Thyroid gland (tissue), 4 donors: Measurements from ENCODE around the gene OR13D1.

Experiments used
- POLR2A ChIP-seq, 2 donors: fragments of 450-650 bp; IDR thresholded peaks; one replicate each; pipeline ENCODE4 v1.6.1; 2017; ENCODE audit warnings: antibody characterized with exemption in 2 of 2, mild to moderate bottlenecking in 2 of 2, moderate library complexity in 1 of 2
- TF ChIP-seq, protein P1 (sequence below), 6 experiments: fragments of 200-600 bp in 3 of 6; fragments of 450-650 bp in 3 of 6; sonication (generic) in 3 of 6; IDR thresholded peaks; one replicate each; pipeline ENCODE4 v1.5.1; 2016 to 2019; ENCODE audit warnings: antibody characterized with exemption in 6 of 6, mild to moderate bottlenecking in 2 of 6, inconsistent platforms in 1 of 6, moderate library complexity in 1 of 6

DNA sequence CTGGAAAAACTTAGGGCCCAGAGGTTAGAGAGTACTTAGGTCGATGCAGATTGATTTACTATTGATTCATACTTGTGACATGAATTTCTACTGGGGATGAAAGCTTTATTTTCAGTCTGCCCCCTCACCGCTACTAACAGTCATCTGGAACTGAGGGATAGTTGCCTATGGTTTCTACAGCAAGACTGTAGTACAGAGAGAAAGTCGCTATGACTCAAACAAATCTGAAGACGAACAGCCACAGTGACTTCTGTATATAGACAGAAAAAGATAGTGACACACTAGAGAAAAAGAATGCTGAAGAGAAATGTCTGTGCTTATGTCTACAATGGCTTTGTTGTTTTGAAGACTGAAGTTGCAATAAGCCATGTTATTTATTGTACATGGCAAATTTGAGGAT is 17.3 kb downstream of the OR13D1 start:
- TF ChIP-seq, protein P1, sequence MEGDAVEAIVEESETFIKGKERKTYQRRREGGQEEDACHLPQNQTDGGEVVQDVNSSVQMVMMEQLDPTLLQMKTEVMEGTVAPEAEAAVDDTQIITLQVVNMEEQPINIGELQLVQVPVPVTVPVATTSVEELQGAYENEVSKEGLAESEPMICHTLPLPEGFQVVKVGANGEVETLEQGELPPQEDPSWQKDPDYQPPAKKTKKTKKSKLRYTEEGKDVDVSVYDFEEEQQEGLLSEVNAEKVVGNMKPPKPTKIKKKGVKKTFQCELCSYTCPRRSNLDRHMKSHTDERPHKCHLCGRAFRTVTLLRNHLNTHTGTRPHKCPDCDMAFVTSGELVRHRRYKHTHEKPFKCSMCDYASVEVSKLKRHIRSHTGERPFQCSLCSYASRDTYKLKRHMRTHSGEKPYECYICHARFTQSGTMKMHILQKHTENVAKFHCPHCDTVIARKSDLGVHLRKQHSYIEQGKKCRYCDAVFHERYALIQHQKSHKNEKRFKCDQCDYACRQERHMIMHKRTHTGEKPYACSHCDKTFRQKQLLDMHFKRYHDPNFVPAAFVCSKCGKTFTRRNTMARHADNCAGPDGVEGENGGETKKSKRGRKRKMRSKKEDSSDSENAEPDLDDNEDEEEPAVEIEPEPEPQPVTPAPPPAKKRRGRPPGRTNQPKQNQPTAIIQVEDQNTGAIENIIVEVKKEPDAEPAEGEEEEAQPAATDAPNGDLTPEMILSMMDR (IDR thresholded peaks at IDR 0.05) = no peak
- TF ChIP-seq POLR2A (IDR thresholded peaks at IDR 0.05) = no peak
